Dendritic cell treated with granulocyte-macrophage colony-stimulating factor and Interleukin-4, amounts not matched to agents 40 ng/mL and 50 ng/mL, for 4 days (primary cell): ENCODE results near the gene DNAH1.

Experiments used
- H3K27ac Mint-ChIP-seq: one replicate; pipeline ENCODE4 v1.8.0; 2022; ENCODE audit warnings: mild to moderate bottlenecking, mixed read lengths
- H3K27me3 Mint-ChIP-seq: one replicate; pipeline ENCODE4 v1.8.0; 2022; ENCODE audit warnings: mild to moderate bottlenecking, mixed read lengths
- H3K36me3 Mint-ChIP-seq: one replicate; pipeline ENCODE4 v1.8.0; 2022; ENCODE audit warnings: low read depth, mixed read lengths
- H3K4me1 Mint-ChIP-seq: one replicate; pipeline ENCODE4 v1.8.0; 2022; ENCODE audit warnings: low read depth, mixed read lengths
- H3K4me3 Mint-ChIP-seq: one replicate; pipeline ENCODE4 v1.8.0; 2022; ENCODE audit warnings: mild to moderate bottlenecking, moderate library complexity, mixed read lengths
- H3K9me3 Mint-ChIP-seq: one replicate; pipeline ENCODE4 v1.8.0; 2022; ENCODE audit warnings: mixed read lengths
- intact Hi-C: fragments of 100-400 bp; cut with micrococcal nuclease; formaldehyde crosslinking; loops from one replicate; pipeline ENCODE4 v1.15.0; 2022

DNAH1 gene

GRCh38 chr3:52357151-52358080 lies 41.3 kb downstream of the DNAH1 start:
- intact Hi-C loops = no loop called here
- Mint-ChIP-seq H3K4me3 (no peak overlapping the region), H3K4me1 (no peaks in the 10 kb centered on the region), H3K36me3 (peaks cover 100% of the 10 kb centered on the region), H3K27me3 (no peaks in the 10 kb centered on the region), H3K9me3 (no peaks in the 10 kb centered on the region), H3K27ac (no peak overlapping the region)

- H3K4me3 Mint-ChIP-seq = no peak overlapping the region
- no peak overlapping the region for H3K27ac Mint-ChIP-seq
- intact Hi-C loops = no loop called here
- H3K36me3 Mint-ChIP-seq = peaks cover 100% of the 10 kb centered on the region
- H3K27me3 Mint-ChIP-seq = no peaks in the 10 kb centered on the region
- H3K4me1 Mint-ChIP-seq = no peaks in the 10 kb centered on the region
- H3K9me3 Mint-ChIP-seq = no peaks in the 10 kb centered on the region
Measured at GRCh38 chr3:52358362-52358940, 42.3 kb downstream of the DNAH1 start.

- Mint-ChIP-seq H3K36me3 (peaks cover 100% of the 10 kb centered on the region), H3K4me3 (no peak overlapping the region)
Measured at GRCh38 chr3:52359116-52359855, 43.2 kb downstream of the DNAH1 start.

GRCh38 chr3:52361011-52361410 lies 44.9 kb downstream of the DNAH1 start:
- no peaks in the 10 kb centered on the region for H3K9me3 Mint-ChIP-seq
- intact Hi-C loops = no loop called here
- H3K36me3 Mint-ChIP-seq = peaks cover 100% of the 10 kb centered on the region

More at GRCh38 chr3:52359116-52359855, 43.2 kb downstream of the DNAH1 start:
- Mint-ChIP-seq H3K4me1 (no peaks in the 10 kb centered on the region), H3K9me3 (no peaks in the 10 kb centered on the region), H3K27me3 (no peaks in the 10 kb centered on the region), H3K27ac (no peak overlapping the region)
- intact Hi-C loops = no loop called here

GRCh38 chr3:52361454-52361853 lies 45.3 kb downstream of the DNAH1 start:
- no peaks in the 10 kb centered on the region for H3K27me3 Mint-ChIP-seq
- no peak overlapping the region for H3K27ac Mint-ChIP-seq
- H3K4me1 Mint-ChIP-seq = no peaks in the 10 kb centered on the region
- H3K36me3 Mint-ChIP-seq = peaks cover 96% of the 10 kb centered on the region
- intact Hi-C loops = no loop called here
- H3K4me3 Mint-ChIP-seq = no peak overlapping the region
- H3K9me3 Mint-ChIP-seq = no peaks in the 10 kb centered on the region

More at GRCh38 chr3:52361011-52361410, 44.9 kb downstream of the DNAH1 start:
- no peak overlapping the region for H3K4me3 Mint-ChIP-seq
- H3K27ac Mint-ChIP-seq = no peak overlapping the region
- H3K4me1 Mint-ChIP-seq = no peaks in the 10 kb centered on the region
- no peaks in the 10 kb centered on the region for H3K27me3 Mint-ChIP-seq

- no peak overlapping the region for H3K4me3 Mint-ChIP-seq
- H3K36me3 Mint-ChIP-seq = peaks cover 95% of the 10 kb centered on the region
- H3K9me3 Mint-ChIP-seq = no peaks in the 10 kb centered on the region
- no peaks in the 10 kb centered on the region for H3K27me3 Mint-ChIP-seq
- no peak overlapping the region for H3K27ac Mint-ChIP-seq
- no peaks in the 10 kb centered on the region for H3K4me1 Mint-ChIP-seq
- intact Hi-C loops = no loop called here
Measured at GRCh38 chr3:52361898-52362297, 45.8 kb downstream of the DNAH1 start.

- intact Hi-C loops = no loop called here
- Mint-ChIP-seq H3K36me3 (peaks cover 86% of the 10 kb centered on the region), H3K4me3 (no peak overlapping the region), H3K9me3 (no peaks in the 10 kb centered on the region), H3K4me1 (no peaks in the 10 kb centered on the region), H3K27me3 (no peaks in the 10 kb centered on the region), H3K27ac (no peak overlapping the region)
Measured at GRCh38 chr3:52364322-52365035, 48.4 kb downstream of the DNAH1 start.

- Mint-ChIP-seq H3K9me3 (no peaks in the 10 kb centered on the region), H3K36me3 (peaks cover 78% of the 10 kb centered on the region), H3K4me1 (no peaks in the 10 kb centered on the region), H3K4me3 (no peak overlapping the region), H3K27me3 (no peaks in the 10 kb centered on the region), H3K27ac (no peak overlapping the region)
- intact Hi-C loops = no loop called here
Measured at GRCh38 chr3:52366527-52366926, 50.4 kb downstream of the DNAH1 start.

- Mint-ChIP-seq H3K4me1 (peaks cover 13% of the 10 kb centered on the region), H3K27me3 (peaks cover 1% of the 10 kb centered on the region), H3K4me3 (no peak overlapping the region), H3K36me3 (peaks cover 70% of the 10 kb centered on the region), H3K27ac (no peak overlapping the region), H3K9me3 (no peaks in the 10 kb centered on the region)
- intact Hi-C loops = no loop called here
Measured at GRCh38 chr3:52367891-52368880, 52.1 kb downstream of the DNAH1 start.

GRCh38 chr3:52370531-52370930 lies 54.4 kb downstream of the DNAH1 start:
- intact Hi-C loops = no loop called here
- peaks cover 50% of the 10 kb centered on the region for H3K36me3 Mint-ChIP-seq
- H3K27ac Mint-ChIP-seq = no peak overlapping the region
- H3K27me3 Mint-ChIP-seq = peaks cover 1% of the 10 kb centered on the region
- H3K9me3 Mint-ChIP-seq = no peaks in the 10 kb centered on the region
- H3K4me3 Mint-ChIP-seq = no peak overlapping the region
- H3K4me1 Mint-ChIP-seq = peaks cover 18% of the 10 kb centered on the region

- peak overlapping the region; percentile 24 for H3K27ac Mint-ChIP-seq
- no peaks in the 10 kb centered on the region for H3K9me3 Mint-ChIP-seq
- H3K4me3 Mint-ChIP-seq = peak overlapping the region; percentile 57
- H3K27me3 Mint-ChIP-seq = peaks cover 3% of the 10 kb centered on the region
- peaks cover 18% of the 10 kb centered on the region for H3K4me1 Mint-ChIP-seq
- peaks cover 58% of the 10 kb centered on the region for H3K36me3 Mint-ChIP-seq
- intact Hi-C loops = no loop called here
Measured at GRCh38 chr3:52372822-52373504, 56.8 kb downstream of the DNAH1 start.

- peaks cover 54% of the 10 kb centered on the region for H3K36me3 Mint-ChIP-seq
- H3K9me3 Mint-ChIP-seq = no peaks in the 10 kb centered on the region
- intact Hi-C loops = no loop called here
- H3K27ac Mint-ChIP-seq = peak overlapping the region; percentile 24
- peak overlapping the region; percentile 57 for H3K4me3 Mint-ChIP-seq
- H3K27me3 Mint-ChIP-seq = peaks cover 3% of the 10 kb centered on the region
- peaks cover 18% of the 10 kb centered on the region for H3K4me1 Mint-ChIP-seq
Measured at GRCh38 chr3:52373676-52374075, 57.6 kb downstream of the DNAH1 start.
